Lower leg skin (tissue), 4 donors: ENCODE measurements around the gene LYSMD2. TPM values are rescaled to one million over a fixed set of nuclear protein-coding genes. Genes with fewer than 3 reads are reported as not detected.

Experiments
- DNase-seq, 2 donors: peaks; one replicate each; pipeline ENCODE4 v3.0.0-alpha.2; 2019; ENCODE audit warnings: low spot score in 2 of 2
- H3K4me3 ChIP-seq: fragments of 200-600 bp; sonication (generic); 2 replicates; pipeline ENCODE4 v1.5.1; 2017; ENCODE audit warnings: mild to moderate bottlenecking, low read depth; ENCODE audit not compliant: poor library complexity, severe bottlenecking
- POLR2A ChIP-seq, 2 donors: fragments of 450-650 bp; IDR thresholded peaks; one replicate each; pipeline ENCODE4 v1.6.1; 2016 to 2017; ENCODE audit warnings: antibody characterized with exemption in 2 of 2, mild to moderate bottlenecking in 1 of 2, moderate library complexity in 1 of 2
- WGBS, 2 donors: methylation state at CpG; one replicate each; pipeline ENCODE4 v1.1.5; 2018; 5-methylcytosine and 5-hydroxymethylcytosine counted together
- intact Hi-C: fragments of 100-400 bp; cut with DNase I; formaldehyde crosslinking; loops from one replicate; pipeline ENCODE4 v1.15.0; 2023; ENCODE audit warnings: low total_unique reads
- total RNA-seq, 4 donors: library from RNA; depleted of rRNA; stranded (reverse); fragments of >200 nt; gene quantifications; one replicate each; pipeline ENCODE4 v1.1.0, GENCODE V29; 2016
- TF ChIP-seq, protein P1 (sequence below), 3 donors: fragments of 450-650 bp; IDR thresholded peaks; one replicate each; pipeline ENCODE4 v1.5.1; 2016; ENCODE audit warnings: antibody characterized with exemption in 3 of 3, mild to moderate bottlenecking in 3 of 3, moderate library complexity in 2 of 3

Gene LYSMD2
- total RNA-seq, 4 donors from 2014 or later: 6.6 to 17.9 (median 13.0) TPM

DNA sequence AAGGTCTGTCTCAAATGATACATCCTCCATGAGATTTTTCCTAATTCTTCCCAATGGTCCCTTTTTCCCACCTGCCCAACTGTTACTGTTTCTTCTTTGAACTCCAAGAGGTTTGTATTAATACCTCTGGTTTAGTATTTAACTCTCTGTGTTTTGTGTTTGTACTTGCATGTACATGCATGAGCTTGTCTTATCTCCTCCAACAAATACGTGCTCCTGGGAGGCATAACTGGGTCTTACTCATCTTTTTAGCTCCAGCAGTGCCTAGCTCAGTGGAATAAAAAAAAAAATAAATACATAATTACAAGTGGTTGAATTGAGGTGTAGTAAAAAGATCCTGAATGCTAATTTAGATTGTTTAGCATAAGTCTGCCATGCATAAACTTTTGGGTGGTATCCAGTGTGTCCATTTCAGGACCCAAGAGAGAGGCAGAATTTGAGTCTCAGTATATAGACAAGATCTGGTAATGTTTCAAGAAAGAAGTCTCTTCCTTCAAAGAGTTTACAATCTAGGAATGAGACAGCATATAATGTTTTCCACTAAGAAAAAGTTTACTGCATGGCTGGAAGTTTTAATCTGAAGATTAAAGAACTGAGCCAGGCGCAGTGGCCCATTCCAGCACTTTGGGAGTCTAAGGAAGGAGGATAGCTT is 1.7 kb upstream of the LYSMD2 start:
- 63 to 78% methylated on average over 2 of the region's 2 CpGs for WGBS, 2 donors
- no peak for TF ChIP-seq POLR2A (IDR thresholded peaks at IDR 0.05)
- TF ChIP-seq, protein P1, sequence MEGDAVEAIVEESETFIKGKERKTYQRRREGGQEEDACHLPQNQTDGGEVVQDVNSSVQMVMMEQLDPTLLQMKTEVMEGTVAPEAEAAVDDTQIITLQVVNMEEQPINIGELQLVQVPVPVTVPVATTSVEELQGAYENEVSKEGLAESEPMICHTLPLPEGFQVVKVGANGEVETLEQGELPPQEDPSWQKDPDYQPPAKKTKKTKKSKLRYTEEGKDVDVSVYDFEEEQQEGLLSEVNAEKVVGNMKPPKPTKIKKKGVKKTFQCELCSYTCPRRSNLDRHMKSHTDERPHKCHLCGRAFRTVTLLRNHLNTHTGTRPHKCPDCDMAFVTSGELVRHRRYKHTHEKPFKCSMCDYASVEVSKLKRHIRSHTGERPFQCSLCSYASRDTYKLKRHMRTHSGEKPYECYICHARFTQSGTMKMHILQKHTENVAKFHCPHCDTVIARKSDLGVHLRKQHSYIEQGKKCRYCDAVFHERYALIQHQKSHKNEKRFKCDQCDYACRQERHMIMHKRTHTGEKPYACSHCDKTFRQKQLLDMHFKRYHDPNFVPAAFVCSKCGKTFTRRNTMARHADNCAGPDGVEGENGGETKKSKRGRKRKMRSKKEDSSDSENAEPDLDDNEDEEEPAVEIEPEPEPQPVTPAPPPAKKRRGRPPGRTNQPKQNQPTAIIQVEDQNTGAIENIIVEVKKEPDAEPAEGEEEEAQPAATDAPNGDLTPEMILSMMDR (IDR thresholded peaks at IDR 0.05): no peak
- intact Hi-C loops: no loop called here
- no peak for DNase-seq
- H3K4me3 ChIP-seq: no peak overlapping the region

- H3K4me3 ChIP-seq: no peak overlapping the region
- 69 to 73% methylated on average over 2 of the region's 2 CpGs for WGBS, 2 donors
- TF ChIP-seq POLR2A (IDR thresholded peaks at IDR 0.05): no peak
- TF ChIP-seq, protein P1 (IDR thresholded peaks at IDR 0.05): no peak
- intact Hi-C loops: no loop called here
- no peak for DNase-seq
These were observed 1.1 kb upstream of the LYSMD2 start for GRCh38 chr15:51738553-51738952.

DNA sequence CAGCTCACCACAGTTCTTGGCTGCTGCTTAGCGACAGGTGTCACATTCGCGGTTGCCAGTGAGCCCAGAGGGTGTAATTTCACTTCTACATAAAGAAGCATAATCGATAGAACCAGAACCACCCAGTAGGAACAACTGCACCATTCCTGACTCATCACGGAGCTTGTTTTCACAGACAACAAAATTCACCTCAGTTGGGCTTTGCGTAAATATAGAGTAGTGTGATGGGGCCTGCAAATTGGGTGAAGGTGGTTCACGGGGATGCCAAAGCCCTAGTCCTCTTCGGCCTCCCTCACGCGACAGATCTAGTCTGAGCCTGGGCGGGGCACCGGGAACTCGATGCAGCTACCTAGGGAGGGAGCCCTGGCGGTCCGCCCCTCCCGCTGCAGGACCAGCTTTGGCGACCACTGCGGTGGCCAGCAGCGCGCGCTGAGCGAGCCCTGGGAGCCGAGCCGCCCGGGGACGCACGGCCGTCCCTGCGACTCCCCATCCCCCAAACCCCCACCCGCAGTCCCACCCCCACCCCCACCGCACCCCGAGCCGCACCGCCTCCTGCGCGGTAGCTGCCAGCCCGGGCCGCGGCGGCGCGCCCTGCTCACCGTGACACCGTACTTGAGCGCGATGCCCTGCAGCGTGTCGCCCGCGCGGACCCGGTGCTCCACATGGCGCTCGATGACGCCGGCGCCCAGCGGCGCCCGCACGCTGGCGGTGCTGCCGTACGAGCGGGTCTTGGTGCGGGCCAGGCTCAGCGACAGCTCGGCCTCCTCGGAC is 519 bp downstream of the LYSMD2 start:
- TF ChIP-seq POLR2A (IDR thresholded peaks at IDR 0.05): no peak
- TF ChIP-seq, protein P1 (IDR thresholded peaks at IDR 0.05): no peak
- peak; percentile 34 to 88 for DNase-seq
- H3K4me3 ChIP-seq: peak overlapping the region; percentile 73
- intact Hi-C loops: no loop called here
- WGBS, 2 donors: 6% methylated on average over 13 of the region's 69 CpGs

DNA sequence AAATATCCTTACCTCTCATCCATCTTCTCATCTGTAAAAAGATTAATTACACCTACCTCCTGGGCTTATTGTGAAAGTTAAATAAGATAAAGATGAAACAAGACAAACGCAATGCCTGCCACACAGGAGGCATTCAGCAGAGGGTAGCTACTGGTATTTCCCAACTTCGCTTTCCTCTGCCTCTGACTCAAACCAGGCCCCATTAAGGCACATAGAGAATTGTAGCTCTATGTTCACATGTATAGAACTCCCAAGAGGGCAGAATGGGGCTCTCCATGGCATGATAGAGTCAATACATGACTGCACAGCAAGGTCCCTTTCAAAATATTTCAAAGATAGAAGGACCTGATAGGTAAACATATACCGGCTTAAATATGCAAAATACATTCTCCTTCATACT is 1.4 kb downstream of the LYSMD2 start:
- no peak for DNase-seq
- no peak for TF ChIP-seq POLR2A (IDR thresholded peaks at IDR 0.05)
- TF ChIP-seq, protein P1 (IDR thresholded peaks at IDR 0.05): no peak
- no peak overlapping the region for H3K4me3 ChIP-seq
- 60 to 68% methylated on average over 3 of the region's 3 CpGs for WGBS, 2 donors
- intact Hi-C loops: no loop called here

DNA sequence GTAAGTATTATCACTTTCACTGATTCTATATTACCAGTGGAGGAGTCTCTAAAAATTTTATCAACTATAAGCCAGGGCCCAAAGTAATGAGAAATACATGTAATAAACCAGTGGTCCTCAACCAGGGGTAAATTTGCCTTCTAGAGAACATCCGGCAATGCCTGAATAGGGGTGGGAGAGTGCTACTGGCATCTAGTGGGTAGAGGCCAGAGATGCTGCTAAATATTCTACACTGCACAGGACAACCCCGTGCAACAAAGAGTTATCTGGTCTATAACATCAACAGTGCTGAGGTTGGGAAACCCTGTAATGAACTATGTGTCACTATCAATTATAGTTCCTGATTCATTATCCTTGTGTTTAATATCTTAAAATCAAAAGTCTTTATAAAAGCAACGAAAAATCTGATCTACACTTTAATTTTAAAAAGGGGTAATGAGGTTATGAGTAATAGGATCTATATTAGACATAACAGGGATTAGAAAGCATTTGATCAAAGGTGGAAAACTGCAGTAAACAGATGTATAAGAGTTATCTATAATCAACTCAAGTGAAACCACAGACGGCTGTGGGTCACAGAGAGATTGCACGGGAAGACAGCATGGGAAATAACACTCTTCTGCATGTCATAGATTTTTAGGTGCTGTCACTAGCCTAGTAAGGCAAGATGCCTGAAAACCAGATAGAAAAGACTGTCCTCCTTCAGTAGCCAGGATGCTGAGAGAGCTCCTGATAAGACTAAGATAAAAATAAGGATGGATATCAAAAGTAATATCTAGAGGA is 2.0 kb downstream of the LYSMD2 start:
- no peak overlapping the region for H3K4me3 ChIP-seq
- intact Hi-C loops: no loop called here
- no peak for TF ChIP-seq POLR2A (IDR thresholded peaks at IDR 0.05)
- TF ChIP-seq, protein P1 (IDR thresholded peaks at IDR 0.05): no peak

More for the DNA sequence above, 2.0 kb downstream of the LYSMD2 start:
- WGBS, 2 donors: 70 to 72% methylated on average over 5 of the region's 5 CpGs
- no peak for DNase-seq
